Activated gamma-delta T cell treated with anti-CD3 and anti-CD28 coated beads, Interleukin-2, amount 50 U/mL, for 16 hours (primary cell): ENCODE data around the gene SLC25A47.
"Not testable (repeated sequence)": the region's sequence is repeated elsewhere in the genome, so short reads cannot be mapped to it uniquely, and the experiment has no call there.

ENCODE experiments used
- DNase-seq: peaks from one replicate; pipeline ENCODE4 v3.0.0-alpha.2; 2020; ENCODE audit warnings: low read depth

The SLC25A47 gene

DNA sequence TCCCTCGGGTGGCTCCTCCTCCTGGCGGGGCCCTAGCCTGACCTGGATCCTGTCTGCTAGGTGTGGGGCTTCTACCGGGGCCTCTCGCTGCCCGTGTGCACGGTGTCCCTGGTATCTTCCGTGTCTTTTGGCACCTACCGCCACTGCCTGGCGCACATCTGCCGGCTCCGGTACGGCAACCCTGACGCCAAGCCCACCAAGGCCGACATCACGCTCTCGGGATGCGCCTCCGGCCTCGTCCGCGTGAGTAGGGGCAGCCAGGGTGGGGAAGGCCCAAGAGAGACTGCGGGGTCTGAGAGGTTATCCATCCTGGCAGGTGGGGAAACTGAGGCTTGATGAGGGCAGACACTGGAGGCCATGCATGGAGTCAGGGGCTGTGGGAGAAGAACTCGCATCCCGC is 4.0 kb downstream of the SLC25A47 start:
- no peak for DNase-seq

DNA sequence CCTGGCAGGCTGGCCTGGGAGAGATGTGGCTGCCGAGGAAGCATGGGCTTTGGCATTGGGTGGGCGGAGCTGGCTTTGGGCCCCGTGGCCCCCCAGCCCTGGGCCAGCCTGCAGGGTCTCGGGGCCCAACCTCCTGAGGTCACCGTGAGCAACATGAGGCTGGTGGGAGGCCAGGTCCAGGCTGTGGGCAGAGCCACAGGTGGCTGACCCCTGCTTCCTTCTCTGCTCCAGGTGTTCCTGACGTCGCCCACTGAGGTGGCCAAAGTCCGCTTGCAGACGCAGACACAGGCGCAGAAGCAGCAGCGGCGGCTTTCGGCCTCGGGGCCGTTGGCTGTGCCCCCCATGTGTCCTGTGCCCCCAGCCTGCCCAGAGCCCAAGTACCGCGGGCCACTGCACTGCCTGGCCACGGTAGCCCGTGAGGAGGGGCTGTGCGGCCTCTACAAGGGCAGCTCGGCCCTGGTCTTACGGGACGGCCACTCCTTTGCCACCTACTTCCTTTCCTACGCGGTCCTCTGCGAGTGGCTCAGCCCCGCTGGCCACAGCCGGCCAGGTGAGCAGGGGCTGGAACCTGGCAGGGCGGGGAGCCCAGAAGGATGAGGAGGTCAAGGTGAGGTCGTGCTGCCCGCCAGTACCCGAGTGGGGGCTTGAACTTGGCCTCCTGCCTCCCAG is 5.5 kb downstream of the SLC25A47 start:
- no peak for DNase-seq

DNA sequence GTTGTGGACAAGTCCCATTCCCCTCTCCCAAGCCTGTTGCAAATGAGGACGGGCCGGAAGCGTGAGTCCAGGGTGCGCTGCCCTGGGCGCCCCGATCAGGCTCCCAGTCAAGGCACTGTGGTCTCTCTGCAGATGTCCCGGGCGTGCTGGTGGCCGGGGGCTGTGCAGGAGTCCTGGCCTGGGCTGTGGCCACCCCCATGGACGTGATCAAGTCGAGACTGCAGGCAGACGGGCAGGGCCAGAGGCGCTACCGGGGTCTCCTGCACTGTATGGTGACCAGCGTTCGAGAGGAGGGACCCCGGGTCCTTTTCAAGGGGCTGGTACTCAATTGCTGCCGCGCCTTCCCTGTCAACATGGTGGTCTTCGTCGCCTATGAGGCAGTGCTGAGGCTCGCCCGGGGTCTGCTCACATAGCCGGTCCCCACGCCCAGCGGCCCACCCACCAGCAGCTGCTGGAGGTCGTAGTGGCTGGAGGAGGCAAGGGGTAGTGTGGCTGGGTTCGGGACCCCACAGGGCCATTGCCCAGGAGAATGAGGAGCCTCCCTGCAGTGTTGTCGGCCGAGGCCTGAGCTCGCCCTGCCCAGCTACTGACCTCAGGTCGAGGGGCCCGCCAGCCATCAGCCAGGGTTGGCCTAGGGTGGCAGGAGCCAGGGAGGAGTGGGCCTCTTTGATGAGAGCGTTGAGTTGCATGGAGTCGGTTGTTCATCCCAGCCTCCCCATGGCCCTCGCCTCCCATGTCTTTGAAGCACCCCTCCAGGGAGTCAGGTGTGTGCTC is 6.3 kb downstream of the SLC25A47 start:
- no peak for DNase-seq

DNA sequence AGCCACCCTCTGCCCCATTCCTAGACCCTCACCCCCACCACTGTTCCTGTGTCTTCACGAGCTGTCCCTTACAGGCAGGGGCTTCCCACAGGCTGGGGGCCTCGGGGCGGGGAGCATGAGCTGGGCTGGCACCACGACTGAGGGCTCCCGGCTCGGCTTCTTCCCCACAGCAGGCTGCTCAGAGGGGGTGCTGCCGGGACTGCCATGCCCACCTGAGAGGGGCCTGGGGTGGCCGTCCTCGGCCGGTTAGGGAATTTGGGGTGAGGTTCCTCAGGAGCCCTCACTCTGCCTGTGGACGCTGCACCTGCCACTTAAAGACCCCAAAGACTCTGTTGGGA is 6.8 kb downstream of the SLC25A47 start:
- DNase-seq = no peak

DNA sequence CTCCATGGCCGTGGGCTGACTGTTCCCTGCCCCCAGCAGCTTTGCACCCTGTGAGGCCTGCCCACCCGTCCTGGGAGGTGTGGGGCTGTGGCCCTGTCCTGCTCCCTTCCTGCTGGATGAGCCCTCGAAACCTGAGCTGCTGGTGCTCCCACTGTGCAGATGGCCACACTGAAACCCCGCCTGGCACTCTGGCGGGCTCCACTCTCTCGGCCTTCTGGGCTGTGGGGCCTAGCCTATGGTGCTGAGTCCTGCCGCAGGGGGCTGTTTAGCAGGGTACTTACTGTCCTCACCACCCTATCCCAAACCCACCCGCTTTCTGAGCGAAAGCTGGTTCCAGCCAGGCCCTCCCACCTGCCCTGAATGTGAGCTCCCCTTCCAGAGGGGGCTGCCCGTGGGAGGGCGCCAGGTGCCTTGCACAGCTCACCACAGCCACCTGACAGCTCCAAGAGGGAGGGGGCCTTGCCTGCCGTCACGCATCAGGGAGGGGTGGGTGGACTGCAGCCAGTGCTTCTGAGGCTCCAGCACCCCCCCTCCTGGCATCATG is 7.3 kb downstream of the SLC25A47 start:
- DNase-seq = no peak

DNA sequence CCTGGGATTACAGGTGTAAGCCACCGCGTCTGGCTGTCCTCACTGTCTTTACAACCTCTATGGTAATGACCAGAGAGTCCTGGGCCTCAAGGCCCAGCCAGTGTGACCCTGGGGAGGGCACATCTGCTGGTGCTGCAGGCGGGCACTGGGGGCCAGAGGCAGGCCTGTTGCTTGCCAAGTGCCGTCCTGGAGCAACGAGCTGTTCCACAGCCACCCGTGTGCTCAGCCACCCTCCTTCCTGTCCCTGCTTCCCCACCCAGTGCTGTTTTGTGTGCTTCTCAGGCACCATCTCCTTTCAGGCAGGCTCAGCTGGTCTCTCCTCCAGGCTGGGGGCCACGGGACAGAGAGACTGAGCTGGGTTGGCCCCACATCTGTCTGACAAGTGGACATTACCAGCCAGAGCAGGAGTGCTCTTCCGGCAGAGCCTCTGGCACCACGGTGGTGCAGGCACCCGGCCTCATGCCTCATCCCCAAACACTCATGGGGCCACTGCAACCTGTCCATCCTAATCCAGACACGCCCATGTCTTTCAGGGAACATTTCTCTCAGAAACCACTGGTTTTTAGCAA is 9.0 kb downstream of the SLC25A47 start:
- no peak for DNase-seq

DNA sequence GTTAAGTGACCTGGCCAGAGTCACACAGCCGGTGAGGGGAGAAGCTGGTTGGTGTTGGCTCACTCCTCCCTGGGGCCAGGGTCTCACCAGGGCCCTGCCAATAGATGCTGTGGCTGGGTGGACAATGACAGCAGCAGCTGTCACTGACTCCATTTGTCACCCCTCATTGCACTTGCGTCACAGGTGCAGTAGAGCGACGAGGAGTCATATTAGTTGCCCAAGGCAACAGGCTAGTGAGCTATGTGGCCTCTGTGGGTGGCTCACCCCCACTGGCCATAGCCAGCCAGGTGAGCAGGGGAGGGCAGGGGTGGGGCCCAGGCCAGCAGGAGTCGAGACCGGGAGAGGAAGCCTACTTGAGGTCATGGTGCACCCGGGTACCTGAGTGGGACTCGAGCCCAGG is 9.7 kb downstream of the SLC25A47 start:
- no peak for DNase-seq

DNA sequence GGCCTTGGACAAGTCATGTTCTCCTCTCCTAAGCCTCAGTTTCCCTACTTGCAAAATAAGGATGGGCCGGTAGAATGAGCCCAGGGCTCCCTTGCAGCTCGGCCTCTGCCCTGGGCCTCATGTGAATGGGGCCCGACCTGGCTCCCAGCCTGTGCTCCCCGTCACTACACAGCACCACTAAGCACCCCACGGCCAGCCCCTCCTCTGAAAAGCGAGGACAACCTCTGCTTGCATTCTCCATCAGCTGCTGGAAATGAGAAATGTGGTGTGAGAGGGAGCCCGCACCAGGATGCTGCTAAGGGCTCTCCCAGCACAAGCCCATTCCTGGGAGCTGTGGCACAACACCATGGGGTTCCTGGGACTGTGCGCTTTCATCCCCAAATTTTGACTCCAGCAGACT is 10.2 kb downstream of the SLC25A47 start:
- DNase-seq = no peak

DNA sequence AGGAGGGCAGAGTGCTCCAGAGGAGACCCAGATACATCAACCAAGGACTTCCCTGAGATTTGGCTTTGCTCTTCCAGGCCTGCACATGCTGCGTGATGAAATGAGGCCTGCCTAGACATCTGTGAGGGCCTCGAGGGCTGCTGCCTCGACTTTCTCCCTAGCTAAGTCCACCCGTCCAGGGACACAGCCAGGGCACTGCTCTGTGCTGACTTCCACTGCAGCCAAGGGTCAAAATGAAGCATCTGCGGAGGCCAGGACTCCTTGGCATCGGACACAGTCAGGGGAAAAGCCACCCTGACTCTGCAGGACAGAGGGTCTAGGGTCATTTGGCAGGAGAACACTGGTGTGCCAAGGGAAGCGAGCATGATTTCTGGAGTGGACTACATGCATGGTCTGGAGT is 10.7 kb downstream of the SLC25A47 start:
- DNase-seq = no peak

DNA sequence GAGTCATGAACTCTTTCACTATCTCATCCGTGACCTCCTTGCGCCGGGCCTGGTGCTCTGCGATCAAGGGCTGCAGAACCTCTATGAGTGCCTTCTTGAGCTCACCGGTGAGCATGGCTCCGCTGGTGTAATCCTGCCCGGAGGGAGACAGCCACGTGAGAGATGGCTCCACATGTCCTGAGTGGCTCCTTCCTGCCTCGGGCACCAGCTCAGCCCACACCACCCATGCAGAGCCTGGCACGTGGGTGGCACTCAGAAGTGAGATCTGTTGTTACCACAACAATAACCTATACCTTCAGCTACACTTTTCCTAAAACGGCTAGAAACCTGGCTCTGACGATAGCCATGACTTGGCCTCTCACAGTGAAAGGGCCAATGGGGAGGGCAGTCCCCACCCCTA is 11.8 kb downstream of the SLC25A47 start:
- no peak for DNase-seq

DNA sequence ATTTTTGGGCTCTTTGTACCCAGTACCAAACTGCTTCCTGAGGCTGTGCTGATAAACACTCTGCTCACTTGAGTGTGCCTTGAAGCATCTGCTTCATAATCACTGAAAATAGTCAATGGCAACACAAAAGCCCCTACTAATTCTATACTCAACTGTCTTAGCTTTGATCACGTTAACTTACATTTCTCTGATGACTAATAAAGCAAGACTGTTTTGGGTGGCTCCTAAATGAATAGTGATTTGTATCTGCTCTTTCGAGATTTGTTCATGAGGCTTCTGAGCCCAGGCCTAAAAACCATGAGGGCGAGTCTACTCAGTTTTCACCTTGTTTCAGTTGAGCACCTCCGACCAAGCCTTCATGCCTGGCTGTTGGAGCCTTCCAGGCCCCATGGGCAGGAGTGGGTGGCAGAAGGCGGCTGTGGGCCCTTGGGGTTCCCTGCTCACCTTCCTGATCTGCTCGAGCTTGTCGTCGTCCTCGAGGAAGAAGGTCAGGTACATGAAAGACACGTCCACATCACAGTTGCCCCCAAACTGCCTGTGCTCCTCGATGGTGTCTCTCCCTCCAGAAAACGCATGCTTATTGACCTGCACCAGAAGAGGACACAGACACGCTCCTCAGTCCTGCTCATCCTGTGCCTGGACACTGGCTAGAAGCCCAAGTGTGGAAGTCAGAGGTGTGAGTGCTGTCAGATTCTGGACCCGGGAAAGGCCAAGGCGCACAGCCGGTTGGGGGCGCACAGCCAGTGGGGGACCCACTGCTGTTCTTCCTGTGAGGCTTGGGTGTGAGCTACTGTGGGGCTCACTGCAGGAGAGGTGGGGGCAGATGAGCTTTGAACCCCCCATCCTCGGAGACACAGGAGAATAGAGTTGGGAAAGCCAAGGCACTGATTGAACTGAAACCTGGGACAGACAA is 13.7 kb downstream of the SLC25A47 start:
- DNase-seq = no peak

DNA sequence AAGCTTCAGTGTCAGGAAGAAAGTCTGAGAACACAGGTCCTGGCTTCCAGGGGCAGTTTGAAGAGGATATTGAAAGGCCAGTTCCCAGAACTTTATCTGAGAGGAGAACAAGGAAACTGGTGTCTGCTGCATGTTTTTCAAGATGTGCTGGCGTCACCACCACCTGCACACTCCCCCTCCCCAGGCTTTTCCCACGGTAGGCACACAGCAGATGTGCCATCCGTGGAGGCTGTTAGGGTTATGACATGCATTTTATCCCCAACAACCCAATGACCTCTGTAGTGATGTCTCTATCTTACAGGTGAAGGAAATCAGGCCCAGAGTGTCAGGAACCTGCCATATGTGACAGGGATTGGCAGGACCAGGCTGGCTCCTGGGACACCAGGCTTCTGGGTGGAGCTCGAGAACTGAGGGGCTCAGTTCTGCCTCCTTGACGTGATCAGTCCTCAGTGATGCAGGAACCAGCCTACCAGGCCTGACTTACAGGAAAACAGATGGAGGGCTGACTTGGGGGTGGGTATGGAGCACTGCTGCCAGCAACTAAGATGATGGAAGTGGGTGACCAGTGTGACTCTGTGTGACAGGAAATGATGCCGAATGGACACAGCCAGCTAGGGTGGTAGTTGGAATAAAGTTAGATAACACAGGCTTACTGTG is 16.8 kb downstream of the SLC25A47 start:
- no peak for DNase-seq

DNA sequence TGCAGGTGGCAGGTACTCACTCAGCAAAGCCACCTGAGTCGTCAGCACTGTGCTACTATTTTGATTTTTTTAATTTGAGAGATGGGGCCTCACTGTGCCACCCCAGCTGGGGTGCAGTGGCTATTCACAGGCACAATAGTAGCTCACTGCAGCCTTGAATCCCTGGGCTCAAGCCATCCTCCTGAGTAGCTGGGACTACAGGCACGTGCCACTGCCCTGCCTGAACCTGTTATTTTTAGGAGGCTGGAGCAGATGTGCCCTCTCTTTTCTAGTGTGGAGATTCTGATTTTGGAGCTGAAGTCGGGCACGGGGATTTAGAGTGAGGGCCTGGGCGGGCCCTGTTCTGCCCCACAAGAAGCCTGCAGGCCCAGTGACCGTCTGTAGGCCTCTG is 17.3 kb downstream of the SLC25A47 start:
- DNase-seq = no peak

DNA sequence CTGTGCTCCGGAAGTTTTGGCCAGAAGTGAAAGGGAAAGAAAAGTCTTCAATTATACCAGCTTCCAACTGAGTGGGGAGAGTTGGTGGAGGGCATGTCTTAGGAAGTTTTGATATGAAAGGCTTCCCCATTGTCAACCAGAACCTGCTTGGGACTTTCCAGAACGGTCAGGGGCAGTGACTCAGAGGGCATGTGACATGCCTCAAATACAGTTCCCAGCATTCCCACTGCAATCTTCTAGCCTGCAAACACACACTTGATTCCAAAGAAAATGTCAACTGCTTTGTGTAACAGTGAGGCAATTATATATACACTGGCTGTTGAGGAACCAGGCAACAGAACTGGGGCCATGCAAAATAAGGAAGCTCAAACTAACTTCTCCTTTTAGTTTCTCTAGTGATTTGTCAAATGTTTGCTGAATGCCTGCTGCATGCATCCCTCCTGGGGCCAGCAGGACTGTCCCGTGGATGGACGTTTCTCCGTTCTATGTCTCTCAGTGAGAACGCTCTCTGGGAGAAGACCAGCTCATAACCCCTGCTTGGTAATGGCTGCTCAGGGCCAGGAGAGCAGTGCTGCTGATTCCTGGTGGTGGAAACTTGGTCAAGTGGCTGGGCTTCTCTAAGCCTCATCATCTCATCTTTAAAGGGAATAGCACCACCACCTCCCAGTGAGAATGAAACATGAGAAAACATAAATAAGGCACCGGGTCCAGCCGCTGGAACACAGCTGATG is 18.3 kb downstream of the SLC25A47 start:
- DNase-seq = no peak

DNA sequence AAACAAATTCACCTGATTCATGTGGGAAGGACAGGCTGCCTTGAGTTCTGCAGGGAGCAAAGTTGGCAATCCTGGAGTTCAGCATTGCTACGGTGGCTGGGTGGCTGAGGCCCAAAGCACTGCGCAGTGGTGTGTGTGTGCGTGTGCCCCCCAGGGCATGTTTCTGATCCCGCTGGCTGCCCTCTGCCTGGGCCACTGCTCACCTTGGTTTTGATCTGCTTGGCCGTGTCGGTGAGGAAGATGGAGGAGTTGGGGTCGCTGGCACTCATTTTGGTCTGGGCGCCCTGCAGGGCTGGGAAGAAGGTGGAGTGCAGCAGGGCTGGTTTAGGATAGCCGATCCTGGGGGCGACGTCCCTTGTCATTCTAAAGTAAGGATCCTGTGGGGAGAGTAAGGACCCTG is 19.1 kb downstream of the SLC25A47 start:
- DNase-seq = no peak

DNA sequence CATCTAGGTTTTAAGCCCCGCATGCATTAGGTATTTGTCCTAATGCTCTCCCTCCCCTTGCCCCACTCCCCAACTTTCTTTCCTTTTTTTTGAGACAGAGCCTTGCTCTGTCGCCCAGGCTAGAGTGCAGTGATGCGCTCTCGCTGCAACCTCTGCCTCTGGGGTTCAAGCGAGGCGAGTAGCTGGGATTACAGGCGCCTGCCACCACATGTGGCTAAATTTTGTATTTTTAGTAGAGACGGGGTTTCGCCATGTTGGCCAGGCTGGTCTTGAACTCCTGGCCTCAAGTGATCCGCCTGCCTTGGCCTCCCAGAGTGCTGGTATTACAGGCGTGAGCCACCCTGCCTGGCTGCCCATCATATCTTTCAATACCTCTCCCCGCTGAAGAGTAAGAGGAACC is 19.7 kb downstream of the SLC25A47 start:
- DNase-seq = not testable (repeated sequence)

DNA sequence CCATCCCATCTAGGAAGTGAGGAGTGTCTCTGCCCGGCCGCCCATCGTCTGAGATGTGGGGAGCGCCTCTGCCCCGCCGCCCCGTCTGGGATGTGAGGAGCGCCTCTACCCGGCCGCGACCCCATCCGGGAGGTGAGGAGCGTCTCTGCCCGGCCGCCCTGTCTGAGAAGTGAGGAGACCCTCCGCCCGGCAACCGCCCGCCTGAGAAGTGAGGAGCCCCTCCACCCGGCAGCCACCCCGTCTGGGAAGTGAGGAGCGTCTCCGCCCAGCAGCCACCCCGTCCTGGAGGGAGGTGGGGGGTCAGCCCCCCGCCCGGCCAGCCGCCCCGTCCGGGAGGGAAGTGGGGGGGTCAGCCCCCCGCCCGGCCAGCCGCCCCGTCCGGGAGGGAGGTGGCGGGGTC is 21.5 kb downstream of the SLC25A47 start:
- not testable (repeated sequence) for DNase-seq

DNA sequence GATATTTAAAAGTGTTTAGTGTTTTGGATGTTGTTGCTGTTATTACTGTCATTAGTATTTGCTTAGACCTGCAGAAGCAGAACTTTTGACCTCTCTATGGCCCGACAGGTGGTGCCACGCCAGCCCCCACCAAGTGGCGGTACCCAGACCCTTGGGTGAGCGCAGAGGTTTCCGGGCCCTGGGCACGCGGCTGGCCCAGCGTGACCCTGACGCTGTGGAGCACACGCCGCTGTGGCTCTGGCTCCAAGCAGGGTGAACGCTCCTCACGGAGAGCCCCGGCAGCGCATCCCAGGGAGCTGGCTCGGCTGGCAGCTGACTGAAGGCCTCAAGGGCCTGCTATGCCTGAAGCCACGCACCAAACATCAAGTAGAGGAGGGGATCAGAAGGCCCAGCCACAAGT is 22.6 kb downstream of the SLC25A47 start:
- DNase-seq = no peak

DNA sequence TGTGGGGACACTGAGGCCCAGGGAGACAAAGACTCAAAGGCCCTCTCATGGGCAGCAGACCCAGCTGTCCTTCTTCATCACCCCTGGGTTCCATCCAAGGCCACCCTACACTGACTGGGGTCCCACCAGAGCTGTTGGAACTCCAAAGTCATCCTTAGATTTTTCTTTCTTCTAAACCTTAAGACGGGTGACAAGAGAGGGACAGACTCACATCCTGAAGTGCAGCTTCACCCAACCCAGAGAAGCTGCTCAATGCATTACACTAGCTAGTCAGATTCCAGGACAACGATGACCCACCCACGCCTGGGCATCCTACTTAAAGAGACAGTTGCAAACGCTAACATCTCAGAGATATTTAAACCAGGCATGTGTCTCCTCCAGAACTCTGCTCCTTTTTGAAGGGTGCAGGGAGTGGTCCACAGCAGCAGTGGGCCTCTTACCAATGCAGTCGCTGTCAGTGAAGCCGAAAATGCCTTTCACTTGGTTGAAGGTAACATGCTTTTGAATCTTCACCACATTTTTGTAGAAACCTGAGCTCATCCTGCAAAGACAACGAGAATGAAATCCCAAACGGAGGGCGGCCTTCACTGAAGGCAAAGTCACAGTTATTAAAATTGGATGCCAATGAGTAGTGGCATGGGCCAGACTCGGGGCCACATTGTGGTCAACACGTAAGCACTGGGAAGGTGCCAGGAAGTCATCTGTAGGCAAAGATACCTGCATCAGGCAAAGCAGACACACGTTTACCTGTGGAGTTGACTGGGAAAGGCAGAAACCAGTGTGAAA is 23.4 kb downstream of the SLC25A47 start:
- no peak for DNase-seq

DNA sequence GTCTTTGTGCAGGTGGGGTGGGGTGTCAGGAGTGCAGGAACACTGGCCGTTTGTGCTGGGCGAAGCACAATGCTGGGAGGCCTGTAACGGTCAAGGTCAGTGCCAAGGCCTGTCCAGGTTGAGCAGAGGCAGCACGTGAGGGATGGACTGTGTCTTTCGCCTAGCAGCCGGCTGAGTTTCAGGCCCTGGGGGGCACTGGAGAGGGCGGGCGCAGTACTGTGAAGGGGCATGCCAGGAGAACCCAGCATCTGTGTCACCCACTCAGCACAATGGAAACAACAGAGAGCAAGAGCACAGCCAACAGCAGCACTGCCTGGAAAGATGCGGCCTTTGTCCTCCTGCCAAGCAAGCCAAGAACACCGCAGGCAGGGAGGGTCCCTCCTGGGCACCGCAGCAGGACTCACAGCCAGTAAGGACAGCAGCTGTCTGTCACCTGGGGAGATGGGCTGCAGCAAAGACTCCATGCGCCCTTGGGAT is 25.2 kb downstream of the SLC25A47 start:
- DNase-seq = no peak
